Smooth muscle cell (in vitro differentiated cells): ENCODE results near the gene C12orf76. TPM values are rescaled to one million over a fixed set of nuclear protein-coding genes. Genes with fewer than 3 reads are reported as not detected.

Experiments used
- DNase-seq: peaks from one replicate; lab custom pipeline; 2025; ENCODE audit not compliant: unreplicated experiment; lab: John Stamatoyannopoulos, UW
- H2AFZ ChIP-seq: fragments of 200-600 bp; sonication (generic); 2 replicates; pipeline ENCODE4 v1.6.0; 2016; ENCODE audit warnings: antibody characterized with exemption, low read depth, mild to moderate bottlenecking
- H3F3A ChIP-seq: fragments of 200-600 bp; sonication (generic); 2 replicates; pipeline ENCODE4 v1.6.0; 2017; ENCODE audit warnings: antibody characterized with exemption, low read depth
- H3K27ac ChIP-seq: fragments of 200-600 bp; sonication (generic); 2 replicates; pipeline ENCODE4 v1.5.1; 2016; ENCODE audit warnings: low read depth, mild to moderate bottlenecking
- H3K27me3 ChIP-seq: fragments of 200-600 bp; sonication (generic); 2 replicates; pipeline ENCODE4 v1.6.1; 2016; ENCODE audit warnings: low read depth, mild to moderate bottlenecking
- H3K36me3 ChIP-seq: fragments of 200-600 bp; sonication (generic); 2 replicates; pipeline ENCODE4 v1.5.1; 2016; ENCODE audit warnings: low read depth
- H3K4me1 ChIP-seq: fragments of 200-600 bp; sonication (generic); 2 replicates; pipeline ENCODE4 v1.5.1; 2016; ENCODE audit warnings: low read depth
- H3K4me2 ChIP-seq: fragments of 200-600 bp; sonication (generic); 2 replicates; pipeline ENCODE4 v1.6.0; 2016; ENCODE audit warnings: mild to moderate bottlenecking
- H3K4me3 ChIP-seq: fragments of 200-600 bp; sonication (generic); 2 replicates; pipeline ENCODE4 v1.5.1; 2016; ENCODE audit warnings: mild to moderate bottlenecking
- H3K79me2 ChIP-seq: fragments of 200-600 bp; sonication (generic); 2 replicates; pipeline ENCODE4 v1.6.0; 2016; ENCODE audit warnings: low read depth, mild to moderate bottlenecking
- H3K9ac ChIP-seq: fragments of 200-600 bp; sonication (generic); 2 replicates; pipeline ENCODE4 v1.6.0; 2016; ENCODE audit warnings: low read depth
- H3K9me3 ChIP-seq: fragments of 200-600 bp; sonication (generic); replicated peaks from 2 replicates; pipeline ENCODE4 v1.5.1; 2016; ENCODE audit warnings: low read depth
- H4K20me1 ChIP-seq: fragments of 200-600 bp; sonication (generic); 2 replicates; pipeline ENCODE4 v1.6.0; 2016; ENCODE audit warnings: low read depth
- CTCF ChIP-seq: fragments of 200-600 bp; sonication (generic); IDR thresholded peaks from 2 replicates; pipeline ENCODE4 v1.5.1; 2017; ENCODE audit warnings: borderline replicate concordance, mild to moderate bottlenecking, antibody characterized with exemption; ENCODE audit not compliant: insufficient read depth, poor library complexity, severe bottlenecking
- WGBS: methylation state at CpG from one replicate; pipeline ENCODE4 v1.1.7; 2016; ENCODE audit warnings: low lambda C conversion rate; 5-methylcytosine and 5-hydroxymethylcytosine counted together
- polyA plus RNA-seq: library from polyadenylated mRNA; unstranded; fragments of >200 nt; fragmentation: Nextera tagmentation; extraction: Ambion mirVana; gene quantifications from 2 replicates; pipeline ENCODE4 v1.2.1, GENCODE V29; 2016
- total RNA-seq: library from RNA; depleted of rRNA; stranded (reverse); fragments of >200 nt; gene quantifications from 2 replicates; pipeline ENCODE4 v1.2.3, GENCODE V29; 2014

The C12orf76 gene
- total and polyA plus RNA-seq, 2 experiments from 2014 or later: 10.0 to 12.0 TPM

GRCh38 chr12:110035534-110036104 lies 12.7 kb downstream of the C12orf76 start:
- peaks cover 6% of the 10 kb centered on the region for H3K79me2 ChIP-seq
- H3F3A ChIP-seq: peaks cover 10% of the 10 kb centered on the region
- no peak overlapping the region for H2AFZ ChIP-seq
- no peak overlapping the region for H3K4me3 ChIP-seq
- 98% methylated on average over 7 of the region's 7 CpGs for WGBS
- no peak overlapping the region for H3K9ac ChIP-seq
- H4K20me1 ChIP-seq: peaks cover 22% of the 10 kb centered on the region
- no peaks in the 10 kb centered on the region for H3K9me3 ChIP-seq
- no peaks in the 10 kb centered on the region for H3K36me3 ChIP-seq
- no peaks in the 10 kb centered on the region for H3K27me3 ChIP-seq
- no peaks in the 10 kb centered on the region for H3K4me1 ChIP-seq
- no peak for DNase-seq
- TF ChIP-seq CTCF: no peak
- no peak overlapping the region for H3K27ac ChIP-seq
- no peak overlapping the region for H3K4me2 ChIP-seq

- 97% methylated on average over 3 of the region's 3 CpGs for WGBS
- no peak overlapping the region for H3K4me2 ChIP-seq
- no peak overlapping the region for H2AFZ ChIP-seq
- DNase-seq: no peak
- H3K9ac ChIP-seq: no peak overlapping the region
- H3K9me3 ChIP-seq: no peaks in the 10 kb centered on the region
- no peak overlapping the region for H3K4me3 ChIP-seq
- no peak for TF ChIP-seq CTCF
- H4K20me1 ChIP-seq: peaks cover 15% of the 10 kb centered on the region
- no peaks in the 10 kb centered on the region for H3K27me3 ChIP-seq
- H3K4me1 ChIP-seq: no peaks in the 10 kb centered on the region
- H3K79me2 ChIP-seq: peaks cover 6% of the 10 kb centered on the region
- H3K36me3 ChIP-seq: no peaks in the 10 kb centered on the region
- H3K27ac ChIP-seq: no peak overlapping the region
- peaks cover 6% of the 10 kb centered on the region for H3F3A ChIP-seq
These were observed 14.4 kb downstream of the C12orf76 start for GRCh38 chr12:110033888-110034287.

- H4K20me1 ChIP-seq: peaks cover 10% of the 10 kb centered on the region
- 98% methylated on average over 2 of the region's 2 CpGs for WGBS
These were observed 19.0 kb downstream of the C12orf76 start for GRCh38 chr12:110029290-110029815.

More at GRCh38 chr12:110029290-110029815, 19.0 kb downstream of the C12orf76 start:
- H3K4me1 ChIP-seq: peaks cover 4% of the 10 kb centered on the region
- no peaks in the 10 kb centered on the region for H3K79me2 ChIP-seq
- no peak overlapping the region for H2AFZ ChIP-seq
- no peak overlapping the region for H3K4me3 ChIP-seq
- peaks cover 4% of the 10 kb centered on the region for H3F3A ChIP-seq
- H3K4me2 ChIP-seq: no peak overlapping the region
- H3K9ac ChIP-seq: no peak overlapping the region
- no peak overlapping the region for H3K27ac ChIP-seq
- no peak for DNase-seq
- no peaks in the 10 kb centered on the region for H3K9me3 ChIP-seq
- H3K36me3 ChIP-seq: no peaks in the 10 kb centered on the region
- H3K27me3 ChIP-seq: no peaks in the 10 kb centered on the region
- TF ChIP-seq CTCF: no peak
